ENCODE results near the gene CLTC. TPM values are rescaled to one million over a fixed set of nuclear protein-coding genes. Genes with fewer than 3 reads are reported as not detected.

CLTC gene
- total RNA-seq, 1 donor = 487 TPM

DNA sequence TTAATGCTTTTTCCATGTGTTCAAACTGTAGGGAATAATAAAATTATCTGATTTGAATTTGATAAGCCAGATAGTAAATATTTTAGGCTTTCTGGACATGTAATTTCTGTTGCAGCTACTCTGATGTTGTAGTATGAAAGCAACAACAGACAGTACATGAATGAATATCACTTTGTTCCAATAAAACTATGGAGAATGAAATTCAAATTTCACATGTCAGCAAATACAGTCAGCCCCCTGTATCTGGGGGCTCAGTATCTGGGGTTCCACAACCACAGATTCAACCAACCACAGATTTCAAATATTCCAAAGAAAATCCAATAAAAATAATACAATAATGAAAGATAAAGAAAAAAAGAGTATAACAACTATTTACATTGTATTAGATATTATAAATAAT is 8.2 kb upstream of the CLTC start:
- no peak for DNase-seq (ENCODE audit: low read depth)
- TF ChIP-seq, protein P1, sequence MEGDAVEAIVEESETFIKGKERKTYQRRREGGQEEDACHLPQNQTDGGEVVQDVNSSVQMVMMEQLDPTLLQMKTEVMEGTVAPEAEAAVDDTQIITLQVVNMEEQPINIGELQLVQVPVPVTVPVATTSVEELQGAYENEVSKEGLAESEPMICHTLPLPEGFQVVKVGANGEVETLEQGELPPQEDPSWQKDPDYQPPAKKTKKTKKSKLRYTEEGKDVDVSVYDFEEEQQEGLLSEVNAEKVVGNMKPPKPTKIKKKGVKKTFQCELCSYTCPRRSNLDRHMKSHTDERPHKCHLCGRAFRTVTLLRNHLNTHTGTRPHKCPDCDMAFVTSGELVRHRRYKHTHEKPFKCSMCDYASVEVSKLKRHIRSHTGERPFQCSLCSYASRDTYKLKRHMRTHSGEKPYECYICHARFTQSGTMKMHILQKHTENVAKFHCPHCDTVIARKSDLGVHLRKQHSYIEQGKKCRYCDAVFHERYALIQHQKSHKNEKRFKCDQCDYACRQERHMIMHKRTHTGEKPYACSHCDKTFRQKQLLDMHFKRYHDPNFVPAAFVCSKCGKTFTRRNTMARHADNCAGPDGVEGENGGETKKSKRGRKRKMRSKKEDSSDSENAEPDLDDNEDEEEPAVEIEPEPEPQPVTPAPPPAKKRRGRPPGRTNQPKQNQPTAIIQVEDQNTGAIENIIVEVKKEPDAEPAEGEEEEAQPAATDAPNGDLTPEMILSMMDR (IDR thresholded peaks at IDR 0.05; ENCODE audit: insufficient read depth, low read length) = no peak
- no peak overlapping the region for H3K4me3 ChIP-seq (ENCODE audit: low read depth, low read length)

DNA sequence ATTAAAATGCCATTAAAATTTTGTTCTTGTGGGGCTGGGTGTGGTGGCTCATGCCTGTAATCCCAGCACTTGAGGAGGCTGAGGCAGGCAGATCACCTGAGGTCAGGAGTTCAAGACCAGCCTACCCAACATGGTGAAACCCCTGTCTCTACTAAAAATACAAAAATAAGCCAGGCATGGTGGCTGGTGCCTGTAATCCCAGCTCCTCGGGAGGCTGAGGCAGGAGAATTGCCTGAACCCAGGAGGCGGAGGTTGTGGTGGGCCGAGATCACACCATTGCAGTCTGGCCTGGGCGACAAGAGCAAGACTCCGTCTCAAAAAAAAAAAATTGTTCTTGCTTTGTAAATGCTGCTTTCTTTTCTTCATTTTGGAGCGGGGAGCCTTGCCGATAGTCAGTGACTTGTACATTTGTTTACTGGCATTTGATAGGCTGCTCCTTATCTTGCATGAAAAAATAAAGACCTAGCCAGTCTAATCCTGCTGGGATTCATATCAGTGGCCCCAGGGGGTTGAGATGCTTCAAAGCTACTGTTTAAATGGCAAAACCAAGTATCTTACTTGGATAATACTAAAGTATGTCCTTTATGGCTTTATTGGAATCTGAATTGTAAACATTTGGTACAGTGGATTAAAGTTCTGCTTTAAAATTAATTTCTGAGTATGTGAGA is 3.3 kb upstream of the CLTC start:
- no peak for DNase-seq (ENCODE audit: low read depth)
- no peak overlapping the region for H3K4me3 ChIP-seq (ENCODE audit: low read depth, low read length)
- TF ChIP-seq, protein P1 (IDR thresholded peaks at IDR 0.05; ENCODE audit: insufficient read depth, low read length) = no peak

DNA sequence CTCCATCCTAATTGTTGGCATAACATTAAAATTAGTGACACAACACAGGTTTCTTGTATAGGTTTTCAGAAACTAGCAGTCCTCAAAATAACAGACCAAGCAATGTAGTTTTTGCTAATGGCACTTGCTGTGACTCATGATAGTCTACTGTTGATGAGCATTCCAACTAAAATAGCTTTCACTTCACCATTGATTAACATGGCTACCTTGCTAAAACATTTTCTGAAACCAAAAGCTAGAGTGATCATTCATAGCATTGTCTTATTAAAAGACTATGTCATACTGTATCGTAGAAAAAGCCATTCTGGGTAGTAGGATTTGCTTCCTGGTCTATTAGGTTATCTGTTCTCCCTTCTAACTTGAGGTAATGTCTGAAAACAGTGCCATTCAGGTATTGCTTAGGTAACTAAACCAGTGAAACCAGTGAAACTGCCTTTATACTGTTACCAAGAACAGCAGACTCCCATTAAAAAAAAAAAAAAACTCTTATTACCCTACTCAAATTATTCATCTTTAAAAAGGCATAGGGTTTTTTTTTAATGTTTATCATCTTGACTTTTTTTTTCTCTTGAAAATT is 2.5 kb upstream of the CLTC start:
- TF ChIP-seq, protein P1 (IDR thresholded peaks at IDR 0.05; ENCODE audit: insufficient read depth, low read length) = no peak
- no peak for DNase-seq (ENCODE audit: low read depth)

DNA sequence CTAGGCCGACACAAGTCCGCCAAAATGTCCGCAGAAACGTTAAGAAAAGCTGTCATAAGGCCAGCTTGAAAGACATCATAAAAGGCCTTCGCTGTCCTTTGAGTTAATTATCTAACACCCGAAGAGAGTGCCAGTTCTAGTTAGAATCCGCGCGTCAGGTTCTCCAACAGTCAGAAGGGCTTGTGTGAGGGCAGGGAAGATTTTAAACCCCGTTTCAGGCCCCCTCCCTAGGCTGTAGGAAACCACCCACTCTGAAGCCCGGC is 729 bp upstream of the CLTC start:
- TF ChIP-seq, protein P1 (IDR thresholded peaks at IDR 0.05; ENCODE audit: insufficient read depth, low read length) = no peak
- no peak for DNase-seq (ENCODE audit: low read depth)
- H3K4me3 ChIP-seq (ENCODE audit: low read depth, low read length) = peak overlapping the region; percentile 92

More for the DNA sequence above, 2.5 kb upstream of the CLTC start:
- no peak overlapping the region for H3K4me3 ChIP-seq (ENCODE audit: low read depth, low read length)

DNA sequence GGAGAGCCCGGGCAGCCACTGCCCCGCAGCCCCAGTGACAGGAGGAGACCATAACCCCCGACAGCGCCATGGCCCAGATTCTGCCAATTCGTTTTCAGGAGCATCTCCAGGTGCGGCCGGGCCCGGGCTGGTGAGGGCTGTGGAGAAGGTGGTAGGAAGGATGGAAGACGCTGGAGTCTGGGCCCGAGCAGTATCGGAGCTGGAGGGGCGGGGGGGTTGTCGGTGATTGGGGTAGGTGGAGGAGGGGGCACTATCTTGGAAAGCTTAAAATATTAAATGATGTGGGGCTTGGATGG is 317 bp downstream of the CLTC start:
- TF ChIP-seq, protein P1 (IDR thresholded peaks at IDR 0.05; ENCODE audit: insufficient read depth, low read length) = no peak
- no peak for DNase-seq (ENCODE audit: low read depth)

DNA sequence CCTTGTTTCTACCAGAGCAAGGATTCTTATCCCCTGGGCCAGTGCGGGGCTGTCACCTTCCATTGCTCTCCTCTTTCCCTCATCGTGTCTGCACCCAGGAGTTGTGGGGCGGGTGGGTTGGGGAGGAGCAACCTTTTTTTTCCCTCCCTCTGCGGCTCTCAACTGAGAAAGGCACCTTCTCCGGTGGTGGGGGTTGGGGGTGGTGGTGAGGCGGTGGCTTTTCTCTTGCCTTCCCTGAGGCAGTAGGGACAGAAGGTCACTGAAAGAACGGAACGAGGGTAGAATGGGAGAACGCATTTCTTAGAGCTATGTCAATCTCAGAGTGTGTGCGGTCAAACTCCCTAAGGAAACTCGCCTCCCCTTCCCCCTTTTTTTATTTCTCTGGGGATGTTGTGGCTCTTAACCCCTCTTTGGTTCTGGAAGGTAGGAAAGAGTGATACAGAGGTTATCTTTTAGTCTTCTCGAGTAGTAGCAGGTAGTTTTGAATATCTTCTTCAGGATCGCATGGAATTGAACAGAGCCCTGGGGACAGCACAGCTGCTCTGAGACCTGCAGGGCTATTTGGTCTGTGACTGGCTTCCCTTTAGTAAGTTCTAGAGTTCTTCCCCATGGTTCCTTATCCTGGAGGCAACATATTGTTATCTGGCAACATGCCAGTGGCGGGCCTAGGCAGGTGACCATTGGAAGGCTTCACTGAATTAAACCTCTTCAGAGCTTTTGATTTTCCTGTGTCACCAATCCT is 994 bp downstream of the CLTC start:
- H3K4me3 ChIP-seq (ENCODE audit: low read depth, low read length) = peak overlapping the region; percentile 92
- peak; percentile 36 for DNase-seq (ENCODE audit: low read depth)
- TF ChIP-seq, protein P1 (IDR thresholded peaks at IDR 0.05; ENCODE audit: insufficient read depth, low read length) = no peak

More for the DNA sequence above, 317 bp downstream of the CLTC start:
- H3K4me3 ChIP-seq (ENCODE audit: low read depth, low read length) = peak overlapping the region; percentile 92
